ENCODE data around the gene HOXD9.

The HOXD9 gene

GRCh38 chr2:176110415-176111308 lies 11.9 kb upstream of the HOXD9 start:
- no peak for TF ChIP-seq CTCF (IDR thresholded peaks at IDR 0.05)
- Histone ChIP-seq H2AFZ (no peak overlapping the region), H3K4me3 (ENCODE audit: low read depth, low read length) (no peak overlapping the region), H3K79me2 (no peaks in the 10 kb centered on the region), H3K4me2 (ENCODE audit: low read length) (no peak overlapping the region), H3K9ac (no peak overlapping the region), H3K27ac (no peak overlapping the region), H3K27me3 (ENCODE audit: control insufficient read depth, insufficient read depth, low read length) (peaks cover 35% of the 10 kb centered on the region), H3K4me1 (no peaks in the 10 kb centered on the region), H3K9me3 (ENCODE audit: control insufficient read depth, low read length) (no peaks in the 10 kb centered on the region), H3K36me3 (ENCODE audit: control insufficient read depth, insufficient read depth, low read length) (no peaks in the 10 kb centered on the region)

- Histone ChIP-seq H3K27me3 (ENCODE audit: control insufficient read depth, insufficient read depth, low read length) (peaks cover 34% of the 10 kb centered on the region), H3K4me1 (no peaks in the 10 kb centered on the region), H3K27ac (no peak overlapping the region), H3K9me3 (ENCODE audit: control insufficient read depth, low read length) (no peaks in the 10 kb centered on the region), H3K4me2 (ENCODE audit: low read length) (no peak overlapping the region), H3K4me3 (ENCODE audit: low read depth, low read length) (no peak overlapping the region), H3K36me3 (ENCODE audit: control insufficient read depth, insufficient read depth, low read length) (no peaks in the 10 kb centered on the region), H2AFZ (no peak overlapping the region), H3K9ac (no peak overlapping the region), H3K79me2 (no peaks in the 10 kb centered on the region)
- no peak for TF ChIP-seq CTCF (IDR thresholded peaks at IDR 0.05)
Measured at GRCh38 chr2:176111309-176111663, 11.2 kb upstream of the HOXD9 start.

- Histone ChIP-seq H3K79me2 (no peaks in the 10 kb centered on the region), H2AFZ (no peak overlapping the region), H3K4me2 (ENCODE audit: low read length) (no peak overlapping the region), H3K27me3 (ENCODE audit: control insufficient read depth, insufficient read depth, low read length) (peaks cover 40% of the 10 kb centered on the region), H3K4me3 (ENCODE audit: low read depth, low read length) (no peak overlapping the region), H3K9ac (no peak overlapping the region), H3K4me1 (no peaks in the 10 kb centered on the region), H3K9me3 (ENCODE audit: control insufficient read depth, low read length) (no peaks in the 10 kb centered on the region), H3K27ac (no peak overlapping the region), H3K36me3 (ENCODE audit: control insufficient read depth, insufficient read depth, low read length) (no peaks in the 10 kb centered on the region)
- no peak for TF ChIP-seq CTCF (IDR thresholded peaks at IDR 0.05)
Measured at GRCh38 chr2:176111846-176112374, 10.6 kb upstream of the HOXD9 start.

GRCh38 chr2:176112375-176113302 lies 9.9 kb upstream of the HOXD9 start:
- no peaks in the 10 kb centered on the region for H3K36me3 ChIP-seq (ENCODE audit: control insufficient read depth, insufficient read depth, low read length)
- no peak for TF ChIP-seq CTCF (IDR thresholded peaks at IDR 0.05)
- no peaks in the 10 kb centered on the region for H3K9me3 ChIP-seq (ENCODE audit: control insufficient read depth, low read length)
- no peaks in the 10 kb centered on the region for H3K4me1 ChIP-seq
- H3K79me2 ChIP-seq, result no peaks in the 10 kb centered on the region
- no peak overlapping the region for H3K4me2 ChIP-seq (ENCODE audit: low read length)
- peaks cover 40% of the 10 kb centered on the region for H3K27me3 ChIP-seq (ENCODE audit: control insufficient read depth, insufficient read depth, low read length)
- no peak overlapping the region for H3K4me3 ChIP-seq (ENCODE audit: low read depth, low read length)
- no peak overlapping the region for H3K9ac ChIP-seq
- H3K27ac ChIP-seq, result no peak overlapping the region
- H2AFZ ChIP-seq, result no peak overlapping the region
